GM12874 (cell line): ENCODE data around the gene ART5.

ENCODE experiments used
- TF ChIP-seq, protein P1 (sequence below): IDR thresholded peaks from 2 replicates; pipeline ENCODE4 v1.5.1; 2011; ENCODE audit warnings: low read depth, mild to moderate bottlenecking, control low read depth, low read length, moderate library complexity; ENCODE audit not compliant: insufficient read depth

Gene ART5, protein sequence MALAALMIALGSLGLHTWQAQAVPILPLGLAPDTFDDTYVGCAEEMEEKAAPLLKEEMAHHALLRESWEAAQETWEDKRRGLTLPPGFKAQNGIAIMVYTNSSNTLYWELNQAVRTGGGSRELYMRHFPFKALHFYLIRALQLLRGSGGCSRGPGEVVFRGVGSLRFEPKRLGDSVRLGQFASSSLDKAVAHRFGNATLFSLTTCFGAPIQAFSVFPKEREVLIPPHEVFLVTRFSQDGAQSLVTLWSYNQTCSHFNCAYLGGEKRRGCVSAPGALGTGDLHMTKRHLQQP

GRCh38 chr11:3641701-3642070 lies at the start of gene ART5:
Gene ART5, minus strand, starts transcription at chr11:3641992. Its CDS starts 130 bp downstream, at chr11:3641862.
- TF ChIP-seq, protein P1, sequence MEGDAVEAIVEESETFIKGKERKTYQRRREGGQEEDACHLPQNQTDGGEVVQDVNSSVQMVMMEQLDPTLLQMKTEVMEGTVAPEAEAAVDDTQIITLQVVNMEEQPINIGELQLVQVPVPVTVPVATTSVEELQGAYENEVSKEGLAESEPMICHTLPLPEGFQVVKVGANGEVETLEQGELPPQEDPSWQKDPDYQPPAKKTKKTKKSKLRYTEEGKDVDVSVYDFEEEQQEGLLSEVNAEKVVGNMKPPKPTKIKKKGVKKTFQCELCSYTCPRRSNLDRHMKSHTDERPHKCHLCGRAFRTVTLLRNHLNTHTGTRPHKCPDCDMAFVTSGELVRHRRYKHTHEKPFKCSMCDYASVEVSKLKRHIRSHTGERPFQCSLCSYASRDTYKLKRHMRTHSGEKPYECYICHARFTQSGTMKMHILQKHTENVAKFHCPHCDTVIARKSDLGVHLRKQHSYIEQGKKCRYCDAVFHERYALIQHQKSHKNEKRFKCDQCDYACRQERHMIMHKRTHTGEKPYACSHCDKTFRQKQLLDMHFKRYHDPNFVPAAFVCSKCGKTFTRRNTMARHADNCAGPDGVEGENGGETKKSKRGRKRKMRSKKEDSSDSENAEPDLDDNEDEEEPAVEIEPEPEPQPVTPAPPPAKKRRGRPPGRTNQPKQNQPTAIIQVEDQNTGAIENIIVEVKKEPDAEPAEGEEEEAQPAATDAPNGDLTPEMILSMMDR: no peak

- TF ChIP-seq, protein P1: no peak
Observed at GRCh38 chr11:3686751-3687150, 45.0 kb upstream of the ART5 start.

DNA sequence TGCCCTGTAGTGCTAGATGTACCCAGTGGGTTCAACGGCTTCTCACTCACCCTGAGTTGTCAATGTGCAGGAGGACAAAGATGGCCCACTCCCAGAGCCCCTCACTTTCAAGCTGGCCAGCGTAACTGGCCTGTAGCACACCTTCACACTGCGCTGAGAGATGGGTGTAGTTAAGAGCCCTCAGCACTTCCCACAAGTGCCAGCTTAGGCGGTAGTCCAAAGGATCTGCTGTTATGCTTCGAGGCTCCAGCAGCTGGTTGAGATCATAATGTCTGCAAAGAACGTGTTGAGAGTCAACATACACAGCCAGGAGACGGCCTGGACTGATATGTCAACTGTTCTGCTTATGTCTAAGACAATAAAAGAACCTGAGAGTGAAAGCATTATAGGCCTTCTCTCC lies 44.1 kb upstream of the ART5 start:
- TF ChIP-seq, protein P1: no peak

- TF ChIP-seq, protein P1: no peak
Observed at GRCh38 chr11:3684819-3685172, 43.0 kb upstream of the ART5 start.

DNA sequence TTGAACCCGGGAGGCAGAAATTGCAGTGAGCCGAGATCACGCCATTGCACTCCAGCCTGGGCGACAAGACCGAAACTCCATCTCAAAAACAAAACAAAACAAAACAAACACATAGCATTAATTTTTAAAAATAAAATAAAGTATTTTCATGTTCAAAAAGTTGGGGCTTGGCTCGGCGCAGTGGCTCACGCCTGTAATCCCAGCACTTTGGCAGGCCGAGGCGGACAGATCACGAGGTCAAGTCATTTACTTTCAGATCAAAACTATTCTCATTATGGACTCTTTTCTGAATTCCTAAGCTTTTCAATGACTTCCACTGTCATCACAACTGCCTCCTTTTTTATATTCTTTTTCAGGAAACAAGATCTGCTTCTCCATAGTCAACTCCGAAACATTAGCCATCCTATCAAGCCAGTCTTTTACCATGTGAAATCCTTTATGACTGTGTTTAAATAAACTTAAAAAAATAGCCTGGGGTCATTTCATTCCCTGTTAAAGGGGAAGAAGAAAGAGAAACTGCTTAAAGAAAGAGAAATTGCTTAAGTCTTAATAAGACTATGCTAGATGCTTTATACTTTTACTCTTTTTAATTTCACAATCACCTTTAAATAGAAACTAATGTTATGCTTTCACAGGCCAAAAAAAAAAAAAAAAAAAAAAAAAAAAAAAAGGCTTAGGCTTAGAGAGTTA lies 42.5 kb upstream of the ART5 start:
- TF ChIP-seq, protein P1: no peak

- TF ChIP-seq, protein P1: no peak
Observed at GRCh38 chr11:3683039-3683438, 41.2 kb upstream of the ART5 start.

DNA sequence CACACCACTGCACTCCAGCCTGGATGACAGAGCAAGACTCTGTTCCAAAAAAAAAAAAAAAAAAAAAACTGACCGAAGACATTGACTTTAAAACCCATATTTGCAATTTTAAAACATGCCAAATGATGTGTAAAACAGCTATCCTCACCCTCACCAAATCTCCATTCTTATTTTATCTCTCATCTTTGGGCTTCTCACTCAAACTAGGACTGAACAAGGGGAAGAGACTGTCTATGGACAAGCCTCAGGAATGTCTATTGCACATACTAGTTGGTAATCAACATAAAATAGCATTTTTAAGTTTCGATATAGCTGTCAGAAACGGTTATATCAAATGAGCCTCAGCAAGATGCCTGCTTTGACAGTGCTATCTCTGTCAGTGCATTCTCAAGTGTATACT lies 37.3 kb upstream of the ART5 start:
- TF ChIP-seq, protein P1: no peak
